AG09309 (cell line): ENCODE results near the gene NOXA1.

Experiments
- DNase-seq: peaks from one replicate; pipeline ENCODE4 v3.0.0-alpha.2; 2010; ENCODE audit warnings: low read depth
- H3K4me3 ChIP-seq: 2 replicates; pipeline ENCODE4 v1.5.1; 2011; ENCODE audit warnings: mild to moderate bottlenecking, low read depth, low read length, moderate library complexity; ENCODE audit not compliant: control insufficient read depth
- CTCF ChIP-seq: IDR thresholded peaks from 2 replicates; pipeline ENCODE4 v1.5.1; 2011; ENCODE audit warnings: mild to moderate bottlenecking, low read depth, low read length, inconsistent platforms; ENCODE audit not compliant: insufficient read depth, control insufficient read depth; ENCODE audit errors: missing control alignments

Gene NOXA1

GRCh38 chr9:137458194-137459151, 35.3 kb downstream of the NOXA1 start:
- H3K4me3 ChIP-seq = peak overlapping the region; percentile 61
- DNase-seq = no peak
- TF ChIP-seq CTCF = no peak

DNA sequence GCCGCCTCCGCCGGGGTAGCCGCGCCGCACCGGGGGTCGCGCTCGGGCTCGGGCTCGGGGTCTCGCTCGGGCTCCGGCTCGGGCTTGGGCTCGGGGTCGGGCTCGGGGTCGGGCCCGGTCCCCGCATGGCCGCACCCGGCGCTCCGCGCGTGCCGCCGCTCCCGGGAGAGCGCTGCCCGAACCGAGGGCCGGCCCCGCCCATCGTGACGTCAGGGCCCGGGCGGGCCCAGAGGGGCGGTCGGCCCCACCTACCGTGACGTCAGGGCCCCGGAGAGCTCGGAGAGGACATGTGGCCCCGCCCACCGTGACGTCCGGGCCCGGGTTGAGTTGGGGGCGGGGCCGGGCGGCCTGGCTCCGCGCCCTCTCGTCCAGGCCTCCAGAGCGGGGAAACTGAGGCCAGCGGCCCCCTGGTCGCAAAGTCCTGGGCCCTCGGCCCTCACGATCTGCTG, 36.0 kb downstream of the NOXA1 start, which contains the start of gene NSMF:
NSMF (minus strand) TSS at position 183 of the 449 bp plus-strand sequence. CDS start 232 bp downstream, outside the sequence.
- TF ChIP-seq CTCF = no peak
- H3K4me3 ChIP-seq = peak within 1 kb of the TSS; percentile 61
- no peak for DNase-seq

DNA sequence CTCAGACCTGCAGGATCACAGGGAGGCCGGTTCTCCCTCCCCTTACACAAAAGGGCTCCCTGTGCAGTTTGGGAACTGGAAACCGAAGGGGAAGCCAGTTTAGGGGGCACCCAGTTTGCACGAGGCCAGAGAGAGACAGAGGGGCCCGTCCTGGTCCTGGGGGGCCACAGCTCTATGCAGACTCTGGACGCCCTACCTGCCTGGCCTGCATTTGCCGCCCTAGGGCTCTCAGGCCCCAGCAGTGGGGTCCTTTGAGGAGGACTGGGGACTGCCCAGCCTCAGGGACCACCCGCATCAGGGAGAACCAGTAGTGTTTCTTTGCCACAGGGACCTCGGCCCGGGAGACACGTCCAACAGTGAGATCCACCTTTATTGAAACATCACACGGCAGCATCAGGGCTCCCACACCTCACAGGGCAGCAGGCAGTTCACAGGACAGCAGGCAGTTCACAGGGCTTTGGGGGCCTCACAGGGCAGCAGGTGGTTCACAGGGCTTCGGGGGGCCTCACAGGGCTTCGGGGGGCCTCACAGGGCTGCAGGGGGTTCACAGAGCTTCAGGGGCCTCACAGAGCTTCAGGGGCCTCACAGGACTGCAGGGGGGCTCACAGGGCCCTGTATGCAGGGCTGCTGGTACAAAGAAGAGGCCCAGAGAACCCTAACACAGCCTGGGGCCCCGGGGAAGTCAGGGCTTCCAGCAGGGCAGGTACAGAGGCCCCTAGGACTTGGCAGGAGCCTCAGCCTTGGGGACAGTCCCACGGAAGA, 36.6 kb downstream of the NOXA1 start:
- no peak for TF ChIP-seq CTCF
- H3K4me3 ChIP-seq = peak overlapping the region; percentile 41

GRCh38 chr9:137460363-137461315, 37.4 kb downstream of the NOXA1 start:
- H3K4me3 ChIP-seq = no peak overlapping the region
- DNase-seq = no peak
- no peak for TF ChIP-seq CTCF

More for the DNA sequence above, 36.6 kb downstream of the NOXA1 start:
- no peak for DNase-seq

DNA sequence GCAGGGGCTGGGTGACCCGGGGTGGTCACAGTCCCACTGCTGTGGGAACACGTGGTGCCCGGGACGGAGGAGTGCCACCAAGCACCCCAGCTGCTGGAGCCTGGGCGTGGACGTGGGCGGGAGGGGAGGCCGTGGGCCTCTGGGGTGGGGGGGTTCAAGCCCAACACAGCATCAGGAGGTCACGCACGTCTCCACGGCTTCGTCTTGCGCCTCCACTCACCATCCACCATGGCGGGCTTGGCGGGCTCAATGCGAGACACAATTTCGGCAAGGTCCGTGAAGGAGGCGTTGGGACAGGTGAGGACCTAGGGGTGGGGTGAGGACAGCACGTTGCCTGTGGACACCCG, 38.1 kb downstream of the NOXA1 start:
- TF ChIP-seq CTCF = no peak
- no peak for DNase-seq
- H3K4me3 ChIP-seq = no peak overlapping the region

DNA sequence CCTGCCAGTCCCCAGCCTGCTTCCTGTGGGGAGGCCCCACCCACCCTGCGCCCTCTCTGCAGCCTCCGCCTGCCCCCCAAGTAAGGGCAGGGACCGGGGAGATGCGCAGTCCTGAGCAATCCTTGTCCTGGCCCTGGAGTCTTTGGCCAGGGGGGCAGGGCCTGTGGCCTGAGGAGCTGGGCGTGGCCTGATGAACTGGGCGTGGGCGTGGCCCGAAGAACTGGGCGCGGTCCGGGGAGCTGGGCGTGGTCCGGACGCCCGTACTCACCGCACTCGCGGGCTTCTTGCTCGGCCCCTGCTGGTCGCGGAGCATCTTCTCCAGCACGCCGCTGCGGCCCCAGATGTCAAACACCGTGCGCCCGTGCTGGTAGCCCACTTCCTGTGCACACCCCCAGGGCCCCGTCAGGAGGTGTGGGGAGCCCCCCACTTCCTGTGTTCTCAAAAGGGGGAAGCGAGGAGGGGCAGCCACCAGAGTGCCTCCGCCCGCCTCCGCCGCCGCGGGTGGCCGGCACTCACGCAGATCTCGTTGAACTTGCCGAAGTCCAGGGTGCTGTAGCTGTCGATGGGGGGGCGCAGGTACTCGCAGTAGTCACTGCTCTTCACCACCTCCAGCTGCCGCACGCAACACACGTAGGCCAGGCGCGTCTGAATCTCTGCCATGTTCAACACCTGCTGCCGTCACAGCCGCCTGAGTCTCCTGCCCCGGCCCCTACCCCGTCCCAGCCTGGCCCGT, 38.6 kb downstream of the NOXA1 start:
- no peak for DNase-seq
- no peak for TF ChIP-seq CTCF
- H3K4me3 ChIP-seq = no peak overlapping the region
